GM12892 (cell line): ENCODE data around the gene PER3.

ENCODE experiments used
- POLR2A ChIP-seq: IDR thresholded peaks from 2 replicates; pipeline ENCODE4 v1.6.1; 2011; ENCODE audit warnings: low read depth, low read length, control low read depth
- POLR2AphosphoS5 ChIP-seq: IDR thresholded peaks from 2 replicates; pipeline ENCODE4 v1.6.1; 2011; ENCODE audit warnings: low read depth, low read length, control low read depth

- no peak for TF ChIP-seq POLR2A
- no peak for TF ChIP-seq POLR2AphosphoS5
Observed at GRCh38 chr1:7868070-7868780, 84.1 kb downstream of the PER3 start.
